ENCODE data around the gene CMC1.
"Not testable (repeated sequence)": the region's sequence is repeated elsewhere in the genome, so short reads cannot be mapped to it uniquely, and the experiment has no call there.

CMC1 gene

GRCh38 chr3:28241221-28242160 is at the start of gene CMC1:
CMC1 (plus strand) TSS chr3:28241619; CDS start chr3:28241794, 175 bp downstream.
- peak; percentile 84 for DNase-seq

GRCh38 chr3:28198161-28198560 is 43.3 kb upstream of the CMC1 start:
- no peak for DNase-seq

GRCh38 chr3:28198974-28199373 is 42.4 kb upstream of the CMC1 start:
- DNase-seq = no peak

GRCh38 chr3:28199643-28200042 is 41.8 kb upstream of the CMC1 start:
- DNase-seq = not testable (repeated sequence)

GRCh38 chr3:28200366-28200848 is 41.0 kb upstream of the CMC1 start:
- not testable (repeated sequence) for DNase-seq

- no peak for DNase-seq
These were observed 34.9 kb upstream of the CMC1 start for GRCh38 chr3:28206479-28206878.

GRCh38 chr3:28207000-28207733 is 34.3 kb upstream of the CMC1 start:
- no peak for DNase-seq

GRCh38 chr3:28210968-28211713 is 30.3 kb upstream of the CMC1 start:
- DNase-seq = no peak

GRCh38 chr3:28212681-28213080 is 28.7 kb upstream of the CMC1 start:
- no peak for DNase-seq

GRCh38 chr3:28215407-28215806 is 26.0 kb upstream of the CMC1 start:
- DNase-seq = no peak

GRCh38 chr3:28218071-28218916 is 23.1 kb upstream of the CMC1 start:
- DNase-seq = no peak

GRCh38 chr3:28218917-28219198 is 22.6 kb upstream of the CMC1 start:
- DNase-seq = no peak

GRCh38 chr3:28224430-28224829 is 17.0 kb upstream of the CMC1 start:
- DNase-seq = no peak

GRCh38 chr3:28226020-28226419 is 15.4 kb upstream of the CMC1 start:
- DNase-seq = no peak

- DNase-seq = no peak
These were observed 12.8 kb upstream of the CMC1 start for GRCh38 chr3:28228623-28229022.

GRCh38 chr3:28232659-28233058 is 8.8 kb upstream of the CMC1 start:
- DNase-seq = no peak

- DNase-seq = no peak
These were observed 7.0 kb upstream of the CMC1 start for GRCh38 chr3:28234454-28234853.

- no peak for DNase-seq
These were observed 2.3 kb upstream of the CMC1 start for GRCh38 chr3:28239108-28239507.

- DNase-seq = peak; percentile 14
These were observed 978 bp upstream of the CMC1 start for GRCh38 chr3:28240441-28240840.

- DNase-seq = no peak
These were observed 1.1 kb downstream of the CMC1 start for GRCh38 chr3:28242519-28242918.

- no peak for DNase-seq
These were observed 2.1 kb downstream of the CMC1 start for GRCh38 chr3:28243424-28244106.

- no peak for DNase-seq
These were observed 3.1 kb downstream of the CMC1 start for GRCh38 chr3:28244491-28244890.

Measured in NCI-H2171 (cell line).